ENCODE measurements around the gene DCST2.

- TF ChIP-seq POLR2AphosphoS5 (IDR thresholded peaks at IDR 0.05; ENCODE audit: low read depth, low read length) (no peak), SIN3A (IDR thresholded peaks at IDR 0.05; ENCODE audit: borderline replicate concordance, insufficient read depth, low read length) (no peak)
Observed at GRCh38 chr1:155079210-155079486, 45.6 kb upstream of the DCST2 start.

Measured in PFSK-1 (cell line).